CD4-positive, alpha-beta T cell treated with Interferon gamma for 1 hour (primary cell): ENCODE results near the gene HSH2D.

Experiments used
- DNase-seq: peaks from one replicate; pipeline ENCODE4 v3.0.0-alpha.2; 2020

Gene HSH2D

DNA sequence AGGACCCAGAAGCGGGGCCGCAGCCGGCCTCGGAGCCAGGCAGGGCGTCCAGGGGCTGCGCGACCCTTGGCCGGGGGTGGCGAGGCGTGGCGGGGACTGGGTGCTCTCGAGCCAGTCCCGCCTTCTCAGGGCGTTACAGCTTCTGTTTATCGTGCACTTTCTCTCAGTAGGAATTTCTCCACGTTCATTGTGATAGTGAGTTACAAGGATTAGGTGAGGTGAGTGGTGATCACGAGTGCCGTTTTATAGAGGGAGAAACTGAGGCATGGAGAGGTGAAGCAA, 54.8 kb downstream of the HSH2D start:
- no peak for DNase-seq

DNA sequence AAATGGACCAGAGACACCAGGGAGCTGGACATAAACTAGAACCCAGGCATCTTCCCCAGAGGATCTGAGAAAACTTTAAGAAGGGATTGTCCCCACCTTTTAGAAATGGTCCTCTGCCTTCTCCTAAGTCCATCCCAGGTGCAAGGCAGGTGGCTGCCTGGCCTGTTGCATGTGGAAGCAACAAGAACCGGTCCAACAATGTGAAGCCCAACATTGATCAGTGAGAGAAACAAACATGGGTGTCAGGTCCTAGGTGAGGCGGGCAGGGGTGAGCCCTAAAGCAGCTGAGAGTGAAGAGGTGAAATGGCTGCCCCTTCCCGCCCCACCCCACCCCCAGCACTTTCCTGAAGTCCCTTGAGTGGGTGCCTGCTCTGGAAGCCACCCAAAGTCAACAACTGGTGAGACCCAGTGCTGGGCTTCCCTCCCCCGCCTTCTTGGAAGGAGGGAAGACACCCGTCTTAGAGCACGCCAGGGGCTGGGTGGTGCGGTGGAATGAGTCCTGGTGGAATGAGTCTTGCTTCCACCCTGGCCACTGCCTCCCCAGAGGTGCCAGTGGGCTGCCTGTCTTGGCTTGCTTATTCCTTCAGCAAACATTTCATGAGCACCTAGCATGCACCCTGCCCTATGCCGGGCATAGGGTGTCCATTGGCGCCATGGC, 55.9 kb downstream of the HSH2D start:
- DNase-seq = no peak

DNA sequence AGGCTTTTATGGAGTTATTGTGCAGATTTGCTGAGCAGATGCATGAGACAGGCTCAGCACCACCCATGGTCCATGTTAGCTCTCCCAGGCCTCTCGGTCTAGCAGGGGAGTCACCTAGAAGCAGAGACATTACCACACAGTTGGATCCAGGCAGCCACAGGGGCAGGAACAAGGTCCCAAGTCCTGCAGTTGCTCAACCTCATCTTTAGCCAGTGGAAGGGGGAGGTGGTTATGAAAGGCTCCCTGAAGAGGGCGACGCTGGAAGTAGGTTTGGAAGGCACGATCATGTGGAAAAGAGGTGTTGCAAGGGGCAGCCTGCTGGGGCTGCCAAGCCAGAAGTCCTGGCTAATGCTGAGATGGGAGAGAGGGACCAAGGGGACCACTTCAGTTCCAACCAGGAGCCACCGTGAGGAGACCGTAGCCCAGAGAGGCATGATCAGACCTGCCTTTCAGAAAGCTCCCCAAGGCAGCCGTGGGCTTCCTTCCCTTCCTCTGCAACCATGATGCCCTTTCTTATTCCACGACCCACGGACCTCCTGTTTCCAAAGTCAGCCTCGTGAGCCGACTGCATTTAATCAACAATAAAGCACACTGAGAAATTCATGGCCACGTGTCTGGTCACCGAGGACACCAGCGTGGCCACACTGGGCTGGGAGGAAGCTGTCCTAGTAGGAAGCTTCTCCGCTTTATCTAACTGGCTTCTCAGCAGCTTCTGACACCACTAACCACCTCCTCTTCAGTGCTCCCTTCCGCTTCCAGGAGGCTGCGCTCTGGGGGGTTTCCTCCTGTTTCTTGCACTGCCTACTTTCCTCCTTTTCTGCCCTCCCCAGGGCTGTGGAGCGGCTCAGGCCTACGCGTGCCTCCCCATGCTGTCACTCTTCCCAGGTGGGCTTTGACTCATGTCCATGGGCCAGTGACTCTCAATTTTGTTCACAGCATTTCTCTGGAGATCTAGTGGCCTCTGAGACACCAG, 56.8 kb downstream of the HSH2D start:
- no peak for DNase-seq

DNA sequence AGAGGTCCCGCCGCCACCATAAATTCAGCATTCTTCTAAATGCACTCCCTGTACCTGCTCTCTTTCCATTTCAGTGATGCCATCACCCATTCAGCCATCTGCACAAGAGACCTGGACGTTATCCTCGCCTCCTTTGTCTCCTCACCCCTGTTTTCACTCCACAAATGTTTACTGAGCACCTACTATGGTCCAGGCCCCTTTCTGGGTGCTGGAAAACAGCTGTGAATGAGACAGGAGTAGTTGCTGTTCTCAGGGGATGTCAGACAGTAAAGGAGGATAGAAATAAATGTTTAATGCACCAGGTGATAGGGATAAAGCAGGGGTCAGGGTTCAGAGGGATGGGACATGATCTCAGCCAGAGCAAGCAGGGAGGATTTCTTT, 57.5 kb downstream of the HSH2D start:
- DNase-seq = no peak

DNA sequence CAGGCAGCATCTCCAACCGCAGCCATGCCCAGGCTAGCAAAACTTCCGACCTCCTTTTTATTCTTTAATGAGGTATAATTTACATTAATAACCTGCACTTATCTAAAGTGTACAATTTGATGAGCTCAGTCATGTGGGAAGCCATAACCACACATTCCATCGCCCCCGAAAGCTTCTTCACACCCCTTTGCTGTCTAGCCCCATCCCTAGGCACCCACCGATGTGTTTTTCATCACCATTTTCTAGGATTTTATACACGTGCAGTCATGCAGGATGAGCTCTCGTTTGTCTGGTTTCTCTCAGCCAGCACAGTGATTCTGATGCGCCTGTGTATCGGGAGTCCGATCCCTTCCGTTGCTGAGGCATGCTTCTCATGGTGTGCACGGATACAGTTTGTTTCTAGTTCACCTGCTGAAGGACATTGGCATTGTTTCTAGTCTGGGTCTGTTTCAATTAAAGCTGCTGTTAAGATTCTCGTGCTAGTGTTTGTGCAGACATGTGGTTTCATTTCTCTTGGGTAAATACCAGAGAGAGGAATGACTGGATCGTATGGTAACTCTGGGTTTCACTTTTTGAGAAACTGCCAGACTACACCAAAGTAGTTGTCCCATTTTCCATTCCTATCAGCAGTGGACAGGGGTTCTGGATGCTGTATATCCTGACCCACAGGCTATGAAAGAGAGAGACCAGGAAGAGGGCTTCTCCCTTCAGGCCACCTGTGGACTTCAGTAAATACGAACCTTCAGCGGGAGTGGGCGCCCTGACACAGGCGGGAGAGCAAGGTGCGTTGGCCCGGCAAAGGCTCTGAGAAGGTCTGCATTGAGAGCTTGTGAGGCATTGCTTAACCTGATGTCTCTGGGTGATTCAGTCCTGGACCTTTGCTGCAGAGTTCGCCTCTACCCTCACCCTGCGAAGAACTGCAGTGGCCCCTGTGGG, 59.1 kb downstream of the HSH2D start:
- no peak for DNase-seq

DNA sequence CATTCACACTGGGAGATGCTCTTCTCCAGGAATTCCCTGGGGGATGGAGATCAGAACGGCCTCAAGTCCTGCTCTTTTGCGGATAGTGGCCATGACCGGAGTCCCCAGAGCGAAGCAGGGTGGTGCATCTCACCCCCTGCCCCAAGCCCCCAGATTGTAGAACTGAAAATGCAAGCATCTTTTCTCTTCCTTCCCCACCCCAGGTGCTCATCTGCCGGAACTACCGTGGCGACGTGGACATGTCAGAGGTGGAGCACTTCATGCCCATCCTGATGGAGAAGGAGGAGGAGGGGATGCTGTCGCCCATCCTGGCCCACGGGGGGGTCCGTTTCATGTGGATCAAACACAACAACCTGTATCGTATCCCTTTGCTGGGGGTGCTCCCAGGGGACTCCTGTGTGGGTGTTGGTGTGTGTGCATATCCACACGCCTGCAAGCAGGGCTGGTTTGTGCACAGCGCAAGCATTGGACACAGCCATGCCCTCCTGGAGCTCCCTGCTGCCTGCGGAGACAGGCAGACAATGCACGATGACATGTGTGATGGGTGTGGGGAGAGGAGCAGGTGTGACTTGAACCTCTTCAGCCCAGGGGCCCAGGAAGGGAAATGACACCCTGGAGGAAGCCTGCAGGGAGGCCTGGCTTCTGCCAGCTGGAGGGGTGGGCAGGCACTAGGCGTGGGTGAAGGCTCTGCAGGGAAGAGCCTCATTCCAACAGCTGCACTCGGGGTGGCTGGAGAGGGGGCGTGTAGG, 59.9 kb downstream of the HSH2D start:
- DNase-seq = no peak

DNA sequence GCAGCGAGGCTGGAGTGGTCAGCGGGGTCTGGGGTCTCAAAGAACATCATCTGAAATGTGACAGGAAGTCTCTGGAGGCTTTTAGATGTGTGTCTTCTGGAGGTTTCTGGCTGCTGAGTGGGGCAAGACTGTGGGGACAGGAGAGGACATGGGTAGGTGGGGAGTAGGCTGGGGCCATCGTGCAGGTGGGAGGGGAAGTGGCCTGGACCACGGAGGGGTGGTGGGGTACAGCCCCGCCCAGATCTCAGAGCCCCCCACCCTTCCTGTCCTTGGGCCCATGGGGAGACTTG, 60.5 kb downstream of the HSH2D start:
- DNase-seq = no peak

DNA sequence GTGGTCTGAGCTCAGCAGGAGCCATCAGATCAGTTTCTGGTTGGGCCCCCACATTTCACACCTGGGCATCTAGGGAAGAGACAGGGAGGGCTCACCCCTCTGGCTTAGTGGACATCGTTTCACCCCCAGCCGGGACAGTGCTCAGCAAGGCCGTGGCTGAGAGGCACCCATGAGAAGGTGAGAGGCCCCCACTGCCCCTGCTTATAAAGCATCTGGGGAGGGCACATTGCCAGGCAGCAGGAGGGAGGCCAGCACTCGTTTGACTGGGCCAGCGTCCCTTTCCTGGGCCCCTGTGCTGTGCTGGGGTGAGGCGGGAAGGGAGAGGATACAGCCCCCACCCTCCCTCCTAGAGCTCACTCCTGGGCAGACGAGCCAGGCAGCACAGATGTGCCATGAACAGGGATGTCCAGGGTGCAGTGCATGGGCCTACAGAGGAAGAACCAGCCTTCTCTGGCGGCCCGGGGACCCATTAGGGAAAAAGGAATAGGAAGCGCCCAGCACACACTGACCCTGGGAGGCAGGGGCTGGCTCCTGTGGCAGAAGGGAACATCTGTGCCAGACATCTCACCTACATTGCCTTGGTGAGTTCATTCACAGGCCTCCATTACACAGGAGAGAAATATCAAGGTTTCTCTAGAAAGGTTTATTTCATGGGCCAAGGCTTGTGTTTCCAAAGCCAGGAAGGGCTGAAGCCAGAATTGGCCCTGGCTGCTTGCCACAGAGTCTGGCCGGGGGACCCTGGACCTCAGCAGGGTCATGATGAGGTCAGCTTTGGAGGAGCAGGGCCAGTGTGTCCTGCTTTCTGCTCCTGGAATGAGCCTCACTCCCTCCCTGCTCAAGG, 61.9 kb downstream of the HSH2D start:
- DNase-seq = no peak

DNA sequence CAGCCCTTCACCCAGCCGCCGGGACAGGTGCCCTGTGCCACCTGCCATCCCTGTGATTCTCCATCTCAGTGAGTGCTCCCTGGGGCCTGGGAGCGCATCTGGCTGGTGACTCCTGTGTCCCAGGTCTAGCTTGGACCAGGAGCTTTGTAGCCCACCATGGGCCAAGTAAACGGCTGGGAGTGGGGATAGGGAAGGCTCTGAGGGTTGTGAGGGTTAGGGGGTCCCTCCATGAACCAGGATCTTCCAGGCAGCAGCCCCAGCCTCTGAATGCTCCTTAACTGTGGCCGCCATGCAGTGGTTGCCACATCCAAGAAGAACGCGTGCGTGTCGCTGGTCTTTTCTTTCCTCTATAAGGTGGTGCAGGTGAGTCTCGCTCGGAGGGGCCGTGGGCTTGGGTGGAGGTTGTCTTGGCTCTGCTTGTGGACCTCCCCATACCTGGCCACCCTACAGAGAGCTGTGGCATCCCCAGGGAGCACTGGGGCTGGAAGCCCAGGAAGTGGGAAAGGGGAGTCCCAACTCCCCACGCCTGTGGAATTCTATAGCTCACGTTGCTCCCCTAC, 62.6 kb downstream of the HSH2D start:
- DNase-seq = no peak

DNA sequence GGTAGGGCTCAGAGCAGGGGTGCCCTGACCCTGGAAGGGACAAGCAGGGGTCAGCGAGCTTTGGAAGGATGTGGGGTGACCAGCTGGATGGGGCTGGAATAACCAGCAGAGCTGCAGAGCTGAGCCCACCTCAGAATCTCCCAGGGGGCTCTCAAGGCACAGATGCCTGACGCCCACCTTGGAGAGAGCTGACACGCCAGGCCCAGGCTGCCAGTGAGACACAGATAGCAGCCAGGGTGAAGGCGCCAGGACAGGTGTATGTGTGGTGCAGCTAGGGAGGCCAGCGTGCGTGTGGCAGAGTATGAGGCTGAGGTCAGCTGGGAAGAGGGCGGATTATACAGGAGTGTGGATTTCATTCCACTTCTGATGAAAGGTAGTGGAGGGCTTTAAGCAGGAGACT, 63.2 kb downstream of the HSH2D start:
- no peak for DNase-seq

- no peak for DNase-seq
Observed at GRCh38 chr19:16207063-16207462, 63.6 kb downstream of the HSH2D start.

DNA sequence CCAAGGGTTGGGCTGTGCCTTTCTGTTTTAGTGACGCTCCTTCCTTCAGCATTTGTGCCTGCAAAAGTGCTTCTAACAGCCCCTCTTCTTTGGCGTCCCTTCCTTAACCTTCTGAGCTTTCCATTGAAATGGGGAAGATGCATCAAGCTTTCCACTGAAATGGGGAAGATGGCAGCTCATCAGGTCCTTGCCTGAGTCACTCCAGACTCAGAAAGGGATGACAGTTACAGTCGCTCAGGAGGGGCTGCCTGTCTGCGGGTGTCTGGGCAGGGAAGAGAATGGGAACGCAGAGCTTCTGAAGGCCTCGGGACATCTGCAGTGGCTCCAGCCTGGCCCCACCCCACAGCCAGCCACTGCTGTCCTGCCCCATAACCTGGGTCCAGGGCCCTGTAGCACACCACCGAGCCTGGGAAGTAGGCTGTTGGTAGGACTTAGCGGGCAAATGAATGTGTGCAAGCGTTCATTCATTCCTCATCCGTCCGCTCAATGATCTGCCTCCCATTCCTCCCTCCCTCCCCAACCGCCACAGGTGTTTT, 64.1 kb downstream of the HSH2D start:
- no peak for DNase-seq
